K562 (cell line): ENCODE measurements around the gene GATA6.

Experiments
- AFF1 ChIP-seq, 2 experiments: fragments of 450-650 bp; IDR thresholded peaks; 2 replicates each; pipeline ENCODE4 v1.6.1; 2018; ENCODE audit warnings: mild to moderate bottlenecking in 2 of 2, low read depth in 1 of 2; ENCODE audit not compliant: partially characterized antibody in 2 of 2
- ATF2 ChIP-seq: sonication (generic); formaldehyde crosslinking; IDR thresholded peaks from 2 replicates; pipeline ENCODE4 v1.8.1; 2022; ENCODE audit warnings: missing genetic modification reagents
- CTCF ChIP-seq, 3 experiments: IDR thresholded peaks in 2 of 3; conservative IDR thresholded peaks in 1 of 3; 2 replicates each; pipeline ENCODE4 v1.5.1; 2011 to 2012; ENCODE audit warnings: low read length in 3 of 3, mild to moderate bottlenecking in 3 of 3, control low read depth in 2 of 3, improper control_type of control experiment in 1 of 3, inconsistent platforms in 1 of 3, low read depth in 1 of 3, mixed read lengths in 1 of 3, moderate library complexity in 1 of 3; ENCODE audit not compliant: insufficient read depth in 2 of 3
- KAT7 ChIP-seq: sonication (generic); formaldehyde crosslinking; IDR thresholded peaks from 2 replicates; pipeline ENCODE4 v1.8.0; 2022; ENCODE audit warnings: missing genetic modification reagents, mild to moderate bottlenecking, borderline replicate concordance
- KHSRP ChIP-seq: fragments of 450-650 bp; IDR thresholded peaks from 2 replicates; pipeline ENCODE4 v1.6.1; 2017
- MLLT1 ChIP-seq, 2 experiments: fragments of 450-650 bp; IDR thresholded peaks; 2 replicates each; pipeline ENCODE4 v1.6.1; 2016
- MXI1 ChIP-seq: IDR thresholded peaks from 2 replicates; pipeline ENCODE4 v1.6.1; 2011; ENCODE audit warnings: low read depth, mild to moderate bottlenecking, improper control_type of control experiment, low read length
- SIN3A ChIP-seq, 2 experiments: fragments of 150-350 bp in 1 of 2; IDR thresholded peaks; 2 replicates each; pipeline ENCODE4 v1.6.1; 2011 to 2016; ENCODE audit warnings: borderline replicate concordance in 2 of 2, low read depth in 2 of 2, low read length in 2 of 2, mild to moderate bottlenecking in 2 of 2, moderate library complexity in 2 of 2; ENCODE audit not compliant: control insufficient read depth in 1 of 2
- SRSF7 ChIP-seq: fragments of 200-400 bp; formaldehyde crosslinking; optimal IDR thresholded peaks from 2 replicates; pipeline ENCODE3; 2017; ENCODE audit warnings: mild to moderate bottlenecking, low read depth, low read length
- ZNF175 ChIP-seq: fragments of 200-800 bp; sonication (Bioruptor generic); IDR thresholded peaks from 2 replicates; pipeline ENCODE4 v1.6.1; 2016; ENCODE audit warnings: low read depth, mild to moderate bottlenecking, missing genetic modification characterization, missing compliant biosample characterization

- no peak for TF ChIP-seq MLLT1 (IDR thresholded peaks at IDR 0.05)
- TF ChIP-seq KHSRP, result no peak
- TF ChIP-seq SIN3A (IDR thresholded peaks at IDR 0.05; ENCODE audit: borderline replicate concordance in 2 of 2, control insufficient read depth in 1 of 2, low read depth in 2 of 2, low read length in 2 of 2), result no peak
- TF ChIP-seq AFF1 (IDR thresholded peaks at IDR 0.05; ENCODE audit: low read depth in 1 of 2, partially characterized antibody in 2 of 2), result no peak
- no peak for TF ChIP-seq KAT7
- TF ChIP-seq MXI1, result no peak
- no peak for TF ChIP-seq ZNF175
- TF ChIP-seq ATF2 (CRISPR knock-in tag), result no peak
- TF ChIP-seq SRSF7, result no peak
- TF ChIP-seq CTCF (IDR thresholded peaks at IDR 0.05 in 2 of 3, conservative IDR thresholded peaks at IDR 0.05 in 1 of 3; ENCODE audit: insufficient read depth in 2 of 3, low read depth in 1 of 3, low read length in 3 of 3), result no peak
Measured at GRCh38 chr18:22128954-22129353, 40.4 kb upstream of the GATA6 start.
